HS-27A (cell line): ENCODE results near the gene TUFM.
"Not testable (repeated sequence)": the region's sequence is repeated elsewhere in the genome, so short reads cannot be mapped to it uniquely, and the experiment has no call there.

Experiments used
- DNase-seq: peaks from one replicate; pipeline ENCODE4 v3.0.0-alpha.2; 2012; ENCODE audit warnings: low read depth, missing footprints

Gene TUFM

DNA sequence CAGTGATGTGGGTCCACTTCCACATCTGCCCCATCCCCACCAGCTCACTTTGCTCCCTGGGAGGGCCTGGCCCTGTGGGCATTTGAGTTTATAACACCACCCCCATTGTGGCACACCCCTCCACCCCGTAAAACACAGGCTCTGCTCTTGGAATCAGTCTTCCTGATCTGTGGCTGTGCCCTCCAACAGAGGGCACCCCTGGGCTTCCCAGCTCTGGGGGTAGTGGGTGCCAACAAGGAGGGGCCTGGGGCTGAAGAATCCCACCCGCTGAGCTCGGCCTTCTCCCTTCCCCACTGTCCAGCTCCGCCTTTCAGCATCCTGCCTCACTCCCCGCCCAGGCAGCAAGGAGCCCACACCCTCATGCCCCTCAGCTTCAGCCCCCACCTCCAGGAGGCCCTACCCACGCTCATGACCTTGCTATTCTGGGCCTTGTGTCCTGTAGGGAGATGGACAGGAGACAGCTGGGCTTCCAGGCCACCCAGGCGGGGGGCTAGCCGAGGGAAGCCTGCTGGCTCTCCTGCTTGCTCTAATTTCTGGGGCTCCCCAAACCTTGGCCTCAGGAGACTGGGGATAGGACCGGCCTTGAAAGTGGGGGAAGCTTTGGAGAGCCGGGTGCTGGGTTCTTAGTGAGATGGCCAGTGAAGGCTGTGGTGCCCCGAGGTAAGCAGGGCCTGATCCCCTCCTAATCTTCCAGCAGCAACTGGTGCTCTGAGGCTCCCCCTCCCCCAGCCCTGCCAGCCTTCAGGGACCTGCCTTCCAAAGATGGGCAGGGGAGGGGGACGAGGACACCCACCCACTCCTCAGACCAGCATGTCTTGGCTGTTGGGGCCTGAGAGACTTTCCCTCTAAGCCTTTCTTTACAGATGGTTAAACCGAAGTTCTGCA, 29.2 kb upstream of the TUFM start:
- no peak for DNase-seq

DNA sequence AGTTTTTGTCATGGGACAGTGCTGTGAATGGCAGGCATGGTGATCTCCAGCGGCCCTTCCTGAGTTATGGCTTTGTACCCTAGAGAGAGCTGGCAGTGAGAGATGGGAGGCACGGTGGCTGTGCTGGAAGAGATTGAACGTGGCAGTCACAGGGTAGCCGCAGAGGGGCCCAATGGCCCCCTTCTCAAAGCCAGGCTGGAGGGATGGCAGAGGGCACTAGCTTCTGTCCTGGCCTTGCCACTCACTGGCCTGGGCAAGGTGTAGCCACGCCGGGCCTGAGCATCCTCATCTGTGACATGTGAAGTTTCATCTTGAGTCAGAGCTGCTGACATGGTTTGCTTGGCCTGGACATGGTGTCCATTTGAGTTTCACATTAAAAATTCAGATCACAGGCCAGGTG, 28.3 kb upstream of the TUFM start:
- no peak for DNase-seq

DNA sequence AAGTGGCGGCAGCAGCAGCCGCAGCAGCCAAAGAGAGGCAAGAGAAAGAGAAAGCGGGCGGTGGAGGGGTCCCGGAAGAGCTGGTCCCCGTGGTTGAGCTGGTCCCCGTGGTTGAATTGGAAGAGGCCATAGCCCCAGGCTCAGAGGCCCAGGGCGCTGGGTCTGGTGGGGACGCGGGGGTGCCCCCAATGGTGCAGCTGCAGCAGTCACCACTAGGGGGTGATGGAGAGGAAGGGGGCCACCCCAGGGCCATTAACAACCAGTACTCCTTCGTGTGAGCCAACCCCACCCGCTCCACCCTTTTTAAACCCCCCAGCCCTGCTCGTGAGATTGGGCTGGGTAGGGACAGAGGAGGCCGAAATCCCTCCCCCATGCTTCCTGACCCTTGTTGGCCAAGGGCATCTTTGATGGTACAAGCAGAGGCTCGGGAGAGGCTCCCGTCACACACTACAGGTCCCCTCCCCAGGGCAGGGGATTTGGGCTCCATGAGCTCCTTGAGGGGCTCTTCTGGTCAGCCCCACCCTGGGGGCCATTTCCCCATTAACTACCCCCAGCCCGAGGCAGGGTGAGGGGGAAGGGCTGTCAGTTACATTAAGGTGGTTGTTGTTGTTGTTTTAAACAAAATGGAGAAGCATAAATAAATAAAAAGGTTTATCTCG, 27.5 kb upstream of the TUFM start:
- no peak for DNase-seq

DNA sequence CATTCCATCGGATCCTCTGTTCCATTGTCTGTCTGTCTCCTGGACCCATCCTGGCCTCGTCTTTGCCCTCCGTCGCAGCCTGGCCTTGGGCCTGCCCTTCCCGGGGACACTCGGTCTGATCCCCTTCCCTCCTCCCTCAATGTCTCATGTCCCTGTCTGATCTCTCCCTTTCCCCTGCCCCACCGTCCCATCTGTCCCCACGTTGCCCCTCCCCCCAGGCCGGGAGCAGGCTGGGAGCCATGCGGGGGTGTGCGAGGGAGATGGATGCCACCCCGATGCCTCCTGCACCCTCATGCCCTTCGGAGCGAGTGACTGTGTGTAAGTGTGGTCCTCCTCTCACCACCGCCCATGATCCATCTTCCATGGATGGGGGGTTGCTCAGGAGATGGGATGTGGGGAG, 26.8 kb upstream of the TUFM start:
- no peak for DNase-seq

DNA sequence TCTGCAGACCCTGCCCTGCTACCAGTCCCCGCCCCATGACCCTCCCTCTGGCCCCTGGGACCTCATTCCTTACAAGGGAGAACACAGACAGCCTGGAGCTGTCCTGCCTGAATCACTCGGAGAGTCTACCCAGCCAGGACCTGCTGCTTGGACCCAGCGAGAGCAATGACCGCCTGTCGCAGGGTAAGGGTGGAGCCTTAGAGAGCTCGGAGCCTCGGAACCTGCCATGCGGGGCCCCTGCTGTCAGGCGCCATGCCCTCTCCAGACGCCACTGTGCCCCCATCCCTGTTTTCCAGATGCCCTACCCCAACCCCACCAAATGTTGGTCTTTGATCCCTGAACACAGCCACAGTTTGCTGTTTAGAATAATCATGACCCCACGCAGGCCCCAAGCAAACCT, 23.1 kb upstream of the TUFM start:
- no peak for DNase-seq

DNA sequence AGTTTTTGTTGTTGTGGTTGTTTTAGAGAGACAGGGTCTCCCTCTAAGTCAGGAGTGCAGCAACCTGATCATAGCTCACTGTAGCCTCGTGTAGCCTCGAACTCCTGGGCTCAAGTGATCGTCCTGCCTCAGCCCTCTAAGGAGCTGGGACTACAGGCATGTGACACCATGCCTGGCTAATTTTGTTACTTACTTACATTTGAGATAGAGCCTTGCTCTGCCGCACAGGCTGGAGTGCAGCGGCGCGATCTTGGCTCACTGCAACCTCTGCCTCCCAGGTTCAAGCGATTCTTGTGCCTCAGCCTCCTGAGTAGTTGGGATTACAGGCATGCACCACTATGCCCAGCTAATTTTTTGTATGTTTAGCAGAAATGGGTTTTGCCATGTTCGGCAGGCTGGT, 21.5 kb upstream of the TUFM start:
- DNase-seq: not testable (repeated sequence)

DNA sequence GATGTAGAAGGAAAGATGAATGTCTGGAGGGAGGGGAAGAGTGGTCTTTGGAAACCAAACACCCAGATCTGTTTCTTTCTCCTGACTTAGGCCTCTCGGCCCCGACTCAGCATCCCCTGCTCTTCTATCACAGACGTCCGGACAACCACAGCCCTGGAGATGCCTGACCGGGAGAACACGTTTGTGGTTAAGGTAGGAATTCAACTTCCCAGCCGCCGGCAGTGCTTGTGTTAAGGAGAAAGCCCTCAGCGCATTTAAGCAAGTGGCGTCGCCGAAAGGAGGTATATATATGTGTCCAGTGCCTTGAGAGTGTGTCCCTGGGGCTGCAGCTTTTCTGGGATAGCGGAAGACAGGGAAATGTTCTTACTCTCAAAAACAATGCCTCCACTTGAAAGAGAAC, 21.1 kb upstream of the TUFM start:
- DNase-seq: no peak

DNA sequence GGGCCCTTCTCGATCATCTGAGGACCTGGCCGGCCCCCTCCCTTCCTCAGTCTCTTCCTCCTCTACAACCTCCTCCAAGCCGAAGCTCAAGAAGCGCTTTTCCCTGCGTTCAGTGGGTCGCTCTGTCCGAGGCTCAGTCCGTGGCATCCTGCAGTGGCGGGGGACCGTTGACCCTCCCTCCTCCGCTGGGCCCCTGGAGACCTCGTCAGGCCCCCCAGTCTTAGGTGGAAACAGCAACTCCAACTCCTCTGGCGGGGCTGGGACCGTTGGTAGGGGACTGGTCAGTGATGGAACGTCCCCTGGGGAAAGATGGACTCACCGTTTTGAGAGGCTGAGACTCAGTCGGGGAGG, 20.3 kb upstream of the TUFM start:
- DNase-seq: no peak

DNA sequence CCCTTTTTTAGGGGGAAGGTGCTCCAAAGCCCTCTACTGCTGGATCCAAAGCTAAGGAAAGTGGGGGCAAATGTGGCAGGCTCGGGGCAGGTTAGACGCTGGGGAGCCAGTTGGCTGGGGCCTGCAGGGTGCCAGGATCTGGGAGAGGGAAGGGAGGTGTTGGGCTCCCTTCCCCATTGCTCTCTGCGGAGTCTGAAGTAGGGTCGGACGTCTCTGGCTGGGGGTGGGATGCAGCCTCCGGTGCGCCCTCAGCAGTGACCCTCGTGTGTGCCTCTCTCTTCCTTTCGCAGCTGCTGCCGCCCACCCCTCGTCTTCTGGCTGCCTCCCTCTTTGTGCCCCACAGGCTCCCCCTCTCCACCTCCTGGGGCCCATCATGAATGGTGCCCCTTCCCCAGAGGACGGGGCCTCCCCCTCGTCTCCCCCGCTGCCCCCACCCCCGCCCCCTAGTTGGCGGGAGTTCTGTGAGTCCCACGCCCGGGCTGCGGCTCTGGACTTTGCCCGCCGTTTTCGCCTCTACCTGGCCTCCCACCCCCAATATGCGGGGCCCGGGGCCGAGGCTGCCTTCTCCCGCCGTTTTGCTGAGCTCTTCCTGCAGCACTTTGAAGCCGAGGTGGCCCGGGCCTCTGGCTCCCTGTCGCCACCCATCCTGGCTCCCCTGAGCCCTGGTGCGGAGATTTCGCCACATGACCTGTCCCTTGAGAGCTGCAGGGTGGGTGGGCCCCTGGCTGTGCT, 19.7 kb upstream of the TUFM start:
- no peak for DNase-seq

DNA sequence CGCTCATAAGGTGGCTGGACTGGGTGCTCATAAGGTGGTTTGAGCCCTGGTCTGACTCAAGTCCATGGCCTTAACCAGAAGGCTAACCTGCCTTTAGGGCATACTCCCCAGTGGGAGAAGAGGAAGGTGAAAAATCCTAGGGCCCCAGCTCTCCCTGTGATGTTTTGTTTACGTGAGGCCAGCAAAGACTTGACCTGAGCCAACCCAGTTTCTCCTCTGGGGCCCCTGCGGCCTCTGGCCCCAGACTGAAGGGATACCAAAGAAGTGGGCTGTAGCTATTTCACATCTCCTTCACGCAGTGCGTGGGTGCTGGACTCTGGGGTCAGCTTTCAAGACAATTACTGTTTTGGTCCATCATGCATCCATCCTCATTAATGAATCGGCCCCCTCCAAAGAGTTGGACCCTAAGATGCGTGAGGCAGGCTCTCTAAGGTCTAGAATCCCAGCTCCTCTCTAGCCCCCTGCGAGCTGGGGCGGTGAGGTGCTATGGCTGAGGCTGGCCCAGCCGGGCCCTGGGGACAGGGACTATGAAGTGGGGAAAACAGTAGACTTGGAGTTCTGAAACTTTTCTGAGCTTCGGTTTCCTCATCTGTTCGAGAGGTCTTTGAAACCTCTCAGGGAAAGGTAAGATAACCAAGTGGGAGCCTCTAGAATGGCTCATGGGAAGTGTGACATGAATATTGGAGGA, 19.0 kb upstream of the TUFM start:
- no peak for DNase-seq

DNA sequence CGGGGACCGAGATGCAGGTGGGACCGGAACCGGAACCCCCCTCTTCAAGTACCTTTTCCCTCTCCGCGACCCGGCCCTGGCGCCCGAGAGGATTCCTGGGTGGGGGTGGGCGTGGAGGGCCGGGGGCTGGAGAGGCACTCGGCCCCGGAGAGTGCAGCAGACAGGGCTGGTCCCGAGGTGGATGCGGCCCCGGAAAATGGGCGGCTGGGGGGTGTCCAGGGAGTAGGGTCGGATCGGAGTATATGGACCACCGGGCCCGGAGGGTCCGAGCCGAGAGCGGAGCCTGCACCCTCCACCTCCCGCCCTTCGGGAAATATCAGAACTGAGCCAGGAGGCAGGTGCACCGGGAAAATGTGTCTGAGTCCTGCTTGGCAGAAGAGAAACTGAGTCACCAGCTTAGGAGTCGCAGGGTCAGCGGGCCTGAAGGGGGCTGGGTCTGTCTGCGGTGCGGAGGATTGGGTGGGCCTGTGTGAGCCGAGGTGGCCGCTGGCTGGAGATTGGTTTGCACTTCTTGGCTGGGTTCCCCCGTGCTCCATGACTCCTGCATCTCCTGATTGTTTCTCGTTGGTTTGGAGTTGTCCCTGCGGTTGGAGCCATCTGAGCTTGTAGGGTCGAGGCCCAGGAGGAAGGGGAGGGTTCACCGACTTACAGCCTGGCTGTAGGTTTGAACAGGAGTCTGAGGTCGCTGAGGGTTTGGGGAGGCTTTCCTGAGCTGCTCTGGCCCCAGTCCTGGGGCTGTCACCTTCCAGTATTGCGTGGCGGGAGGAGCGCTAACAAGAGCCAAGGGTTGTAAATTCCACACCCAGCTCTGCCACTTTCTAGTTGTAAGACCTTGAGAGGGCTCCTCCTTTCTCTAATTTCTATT, 18.0 kb upstream of the TUFM start:
- no peak for DNase-seq

DNA sequence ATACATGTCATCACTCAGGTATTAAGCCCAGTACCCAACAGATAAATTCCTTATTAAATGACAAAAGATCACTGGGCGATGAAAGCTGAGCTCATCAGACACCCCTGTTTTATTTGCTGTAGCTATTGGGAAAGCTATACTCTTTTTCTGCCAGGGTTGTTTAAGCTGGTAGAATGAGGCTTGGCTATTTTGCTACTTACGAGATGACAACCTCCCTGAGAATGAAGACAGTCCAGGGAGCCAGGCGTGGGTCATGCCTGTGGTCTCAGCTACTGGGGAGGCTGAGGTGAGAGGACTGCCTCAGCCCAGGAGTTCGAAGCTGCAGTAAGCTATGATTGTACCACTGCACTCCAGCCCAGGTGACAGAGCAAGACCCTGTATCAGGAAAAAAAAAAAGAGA, 13.2 kb upstream of the TUFM start:
- no peak for DNase-seq

DNA sequence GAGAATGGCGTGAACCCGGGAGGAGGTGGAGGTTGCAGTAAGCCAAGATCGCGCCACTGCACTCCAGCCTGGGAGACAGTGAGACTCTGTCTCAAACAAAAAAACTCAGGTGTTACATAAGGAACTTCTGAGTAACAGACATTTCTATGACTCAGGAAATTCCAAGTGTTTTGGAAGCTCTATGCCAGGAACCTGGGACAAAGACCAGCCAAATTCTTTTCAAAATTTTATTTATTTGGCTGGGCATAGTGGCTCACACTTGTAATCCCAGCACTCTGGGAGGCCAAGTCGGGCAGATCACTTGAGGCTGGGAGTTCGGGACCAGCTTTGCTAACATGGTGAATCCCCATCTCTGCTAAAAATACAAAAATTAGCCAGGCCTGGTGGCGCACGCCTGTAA, 12.3 kb upstream of the TUFM start:
- DNase-seq: no peak

DNA sequence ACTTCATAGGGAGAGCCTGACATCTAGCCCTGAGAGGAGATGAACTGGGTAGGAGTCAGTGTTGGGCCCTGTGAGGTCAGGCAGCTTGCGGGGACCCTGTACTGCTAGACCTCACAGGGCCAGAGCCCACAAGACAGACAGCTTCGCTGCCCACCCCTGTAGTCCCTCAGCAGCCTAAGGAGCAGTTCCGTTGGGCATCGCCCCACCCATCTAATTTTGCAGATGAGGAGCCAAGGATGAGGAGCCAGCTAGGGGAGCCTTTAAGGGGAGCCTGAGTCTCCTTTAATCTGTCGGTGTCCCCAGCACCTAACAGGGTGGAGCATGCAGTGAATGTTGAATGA, 755 bp upstream of the TUFM start:
- no peak for DNase-seq

DNA sequence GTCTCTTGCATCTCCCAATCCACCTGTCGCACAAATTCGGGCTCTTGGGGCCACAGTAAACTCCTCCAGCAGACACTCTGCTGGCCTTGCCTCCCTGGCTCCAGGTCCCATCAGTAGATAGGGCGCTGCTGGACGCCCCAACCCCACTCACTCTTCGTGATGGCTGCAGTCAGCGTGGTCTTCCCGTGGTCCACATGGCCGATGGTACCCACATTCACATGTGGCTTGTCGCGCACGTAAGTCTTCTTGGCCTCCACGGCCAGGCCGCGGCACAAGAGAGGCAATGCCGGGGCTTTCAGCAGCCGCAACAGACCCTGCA, 428 bp downstream of the TUFM start:
- DNase-seq: no peak

DNA sequence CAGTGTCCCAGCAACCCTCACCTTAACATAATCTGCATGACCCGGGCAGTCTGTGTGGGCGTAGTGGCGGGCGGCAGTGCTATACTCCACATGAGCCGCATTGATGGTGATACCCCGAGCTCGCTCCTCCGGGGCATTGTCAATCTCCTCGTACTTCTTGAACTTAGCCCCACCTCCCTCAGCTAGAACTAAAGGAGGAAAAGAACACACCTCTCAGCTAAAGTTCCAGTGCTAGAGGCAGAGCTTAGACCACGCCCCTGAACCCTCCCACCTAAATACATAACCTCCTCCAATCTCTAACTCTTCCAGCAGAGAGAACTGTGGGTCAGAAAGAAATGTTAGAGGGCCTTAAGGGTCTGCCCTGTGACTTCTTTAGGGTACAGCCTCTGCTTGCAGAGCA, 855 bp downstream of the TUFM start:
- DNase-seq: no peak

DNA sequence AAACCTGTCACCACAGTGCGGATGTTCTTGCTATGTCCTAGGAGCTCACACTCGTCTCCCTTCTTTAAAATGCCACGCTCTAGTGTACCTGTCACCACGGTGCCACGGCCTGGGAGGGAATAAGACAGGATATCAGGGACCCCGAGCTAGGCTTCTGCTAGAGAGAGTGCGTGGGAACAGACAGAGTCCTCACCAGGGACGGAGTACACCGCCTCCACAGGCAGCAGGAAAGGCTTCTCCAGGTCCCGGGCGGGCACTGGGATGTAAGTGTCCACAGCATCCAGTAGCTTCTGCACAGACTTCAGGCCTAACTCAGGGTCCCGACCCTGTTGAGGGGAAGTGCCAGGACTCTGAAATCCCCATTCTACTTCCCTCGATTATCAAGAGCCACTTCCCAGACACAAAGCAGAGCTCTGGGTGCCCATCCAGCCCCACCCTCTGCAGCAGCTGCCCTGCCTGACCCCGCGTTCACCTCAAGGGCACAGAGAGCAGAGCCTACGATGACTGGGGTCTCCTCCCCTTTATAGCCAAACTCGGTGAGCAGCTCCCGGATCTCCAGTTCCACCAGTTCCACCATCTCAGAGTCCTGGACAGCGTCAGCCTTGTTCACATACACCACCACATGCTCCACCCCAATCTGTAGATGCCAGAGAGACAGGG, 1.8 kb downstream of the TUFM start:
- no peak for DNase-seq

DNA sequence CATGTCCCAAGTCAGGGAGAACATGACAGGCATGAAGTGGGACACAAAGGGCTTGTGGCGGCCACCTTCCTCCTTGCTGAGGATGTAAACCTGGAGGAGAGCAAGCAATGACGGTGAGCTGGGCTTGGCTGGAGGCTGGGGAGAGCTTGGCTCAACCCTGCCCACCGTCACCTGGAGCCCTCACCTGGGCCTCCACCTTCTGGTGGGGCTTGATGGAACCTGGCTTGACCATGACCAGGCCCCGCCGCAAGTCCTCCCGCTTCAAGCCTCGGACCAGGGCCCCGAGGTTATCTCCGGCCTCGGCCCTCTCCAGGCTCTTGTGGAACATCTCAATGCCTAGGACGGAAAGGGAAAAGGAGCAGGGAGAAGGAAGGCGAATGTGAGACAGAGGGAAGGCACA, 2.4 kb downstream of the TUFM start:
- no peak for DNase-seq

DNA sequence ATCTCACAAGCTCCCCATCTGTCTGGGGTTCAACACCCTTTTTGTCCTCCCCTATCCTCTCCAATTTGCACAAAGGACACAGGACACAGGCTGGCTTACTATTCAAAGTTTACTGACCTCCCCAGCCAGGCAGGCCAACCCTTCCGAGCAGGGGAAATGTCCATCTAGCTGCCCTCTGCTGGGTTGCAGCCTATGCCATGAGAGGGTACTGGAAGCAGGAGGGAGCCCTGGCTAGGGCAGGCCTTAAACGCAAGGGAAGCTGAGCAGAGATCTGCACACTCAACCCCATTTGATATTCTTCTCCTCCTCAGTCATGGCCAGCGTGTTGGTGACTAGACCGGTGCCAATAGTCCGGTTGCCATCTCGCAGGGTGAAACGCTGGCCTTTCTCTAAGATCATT, 3.5 kb downstream of the TUFM start:
- DNase-seq: no peak

DNA sequence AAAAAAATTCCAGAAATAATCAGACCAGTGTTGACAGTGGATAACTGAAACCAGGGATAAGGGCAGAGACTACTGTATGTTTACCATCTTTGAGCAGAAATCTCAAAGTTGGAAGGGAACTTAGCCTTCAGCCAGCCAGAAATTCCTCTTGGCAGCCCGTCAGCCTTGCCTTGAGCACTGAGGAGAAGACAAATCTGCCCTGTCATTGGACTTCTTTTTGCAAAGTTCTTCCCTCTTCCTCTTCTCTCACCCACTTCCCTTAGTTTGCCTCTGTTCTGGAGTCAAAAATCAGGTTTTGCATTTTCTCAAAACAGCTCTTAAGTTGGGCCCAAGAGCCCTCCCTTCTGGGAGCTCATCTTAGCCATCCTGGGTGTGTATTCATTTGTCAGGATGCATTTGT, 6.2 kb downstream of the TUFM start:
- no peak for DNase-seq

DNA sequence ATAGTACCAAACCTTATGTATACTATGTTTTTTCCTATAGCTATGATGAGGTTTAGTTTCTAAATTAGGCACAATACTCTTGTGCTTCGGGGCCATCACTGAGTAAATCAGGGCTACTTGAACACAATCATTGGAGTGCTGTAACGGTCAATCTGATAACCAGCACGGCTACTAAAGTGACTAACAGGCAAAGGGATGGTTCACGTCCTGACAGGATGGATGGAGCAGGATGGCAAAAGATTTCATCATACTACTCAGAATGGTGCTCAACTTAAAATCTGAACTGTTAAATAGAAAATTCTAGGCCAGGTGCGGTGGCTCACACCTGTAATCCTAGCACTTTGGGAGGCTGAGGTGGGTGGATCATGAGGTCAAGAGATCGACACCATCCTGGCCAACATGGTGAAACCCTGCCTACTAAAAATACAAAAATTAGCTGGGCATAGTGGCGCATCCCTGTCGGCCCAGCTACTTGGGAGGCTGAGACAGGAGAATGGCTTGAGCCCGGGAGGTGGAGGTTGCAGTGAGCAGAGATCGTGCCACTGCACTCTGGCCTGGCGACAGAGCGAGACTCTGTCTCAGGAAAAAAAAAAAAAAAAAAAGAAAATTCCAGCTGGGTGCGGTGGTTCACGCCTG, 7.0 kb downstream of the TUFM start:
- DNase-seq: no peak
